Stimulated activated CD4-positive, alpha-beta T cell treated with anti-CD3 and anti-CD28 coated beads, Interleukin-12 subunit alpha, Interleukin-12 subunit beta, amount 100 ng/mL, for 48 hours (primary cell): Measurements from ENCODE around the gene UBE2F.
"Not testable (repeated sequence)": the region's sequence is repeated elsewhere in the genome, so short reads cannot be mapped to it uniquely, and the experiment has no call there.

ENCODE experiments used
- DNase-seq, 3 donors: peaks; one replicate each; pipeline ENCODE4 v3.0.0-alpha.2; 2020; ENCODE audit warnings: low read depth in 2 of 3, low spot score in 1 of 3

UBE2F gene

DNA sequence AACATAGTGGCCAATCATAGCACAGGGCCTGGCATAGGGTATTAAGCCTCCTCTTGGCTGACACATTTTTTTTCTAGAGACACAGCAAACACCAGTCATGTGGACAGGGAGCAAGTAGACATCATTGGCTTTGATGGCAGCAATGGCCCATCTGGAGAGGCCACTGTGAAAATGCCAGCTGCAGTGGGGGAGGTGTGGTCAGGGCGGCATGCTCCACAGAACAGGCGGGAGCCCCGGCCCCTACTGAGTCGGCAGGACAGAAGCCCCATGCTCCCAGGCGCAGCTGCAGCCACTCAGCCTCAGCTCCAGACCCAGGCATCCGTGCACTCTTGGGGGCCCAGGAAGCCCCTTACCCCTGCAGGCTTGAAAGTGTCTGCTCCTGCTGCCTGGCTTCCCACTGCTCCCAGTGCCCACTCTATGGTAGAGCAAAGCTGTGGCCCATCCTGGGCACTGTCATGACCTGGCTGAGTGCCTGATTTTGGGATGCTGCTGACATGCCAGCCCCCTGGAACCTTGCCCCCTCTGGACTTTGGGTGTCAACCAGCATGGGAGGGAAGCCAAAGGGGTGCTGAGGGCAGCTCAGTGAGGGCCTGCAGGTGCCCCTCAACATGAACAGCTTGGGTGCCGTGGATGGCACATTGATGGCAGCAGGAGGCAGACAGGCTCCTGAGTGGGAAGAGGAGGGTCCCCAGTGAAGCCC, 23.3 kb upstream of the UBE2F start:
- no peak for DNase-seq

DNA sequence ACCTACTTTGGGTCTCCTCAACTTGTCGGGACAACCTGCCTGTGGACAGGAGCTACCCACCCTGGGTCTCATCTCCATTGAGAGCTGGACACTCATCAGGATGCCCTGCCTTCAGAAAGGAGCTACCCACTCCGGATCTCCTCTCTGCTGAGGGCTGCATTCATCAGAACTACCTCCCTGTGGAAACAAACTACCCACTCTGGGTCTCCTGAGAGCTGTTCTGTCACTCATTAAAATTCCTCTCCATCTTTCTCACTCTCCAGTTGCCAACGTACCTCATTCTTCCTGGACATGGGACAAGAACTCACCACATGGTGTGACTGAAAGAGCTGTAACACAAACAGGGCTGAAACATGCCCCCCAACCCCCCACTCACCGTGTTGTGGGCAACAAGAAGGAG, 22.5 kb upstream of the UBE2F start:
- DNase-seq, result no peak

GRCh38 chr2:237946423-237946822, 20.4 kb upstream of the UBE2F start:
- no peak for DNase-seq

DNA sequence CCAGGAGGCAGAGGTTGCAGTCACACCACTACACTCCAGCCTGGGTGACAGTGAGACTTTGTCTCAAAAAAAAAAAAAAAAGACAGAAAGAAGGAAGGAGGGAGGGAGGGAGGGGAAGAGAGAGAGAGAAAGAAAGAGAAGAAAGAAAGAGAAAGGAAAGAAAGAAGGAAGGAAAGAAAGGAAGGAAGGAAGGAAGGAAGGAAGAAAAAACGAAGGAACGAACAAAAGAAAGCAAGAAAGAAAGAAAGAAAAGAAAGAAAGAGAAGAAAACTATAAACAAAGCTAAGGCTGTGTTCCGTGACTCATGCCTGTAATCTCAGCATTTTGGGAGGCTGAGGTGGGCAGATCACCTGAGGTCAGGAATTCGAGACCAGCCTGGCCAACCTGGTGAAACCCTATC, 15.5 kb upstream of the UBE2F start:
- not testable (repeated sequence) for DNase-seq

DNA sequence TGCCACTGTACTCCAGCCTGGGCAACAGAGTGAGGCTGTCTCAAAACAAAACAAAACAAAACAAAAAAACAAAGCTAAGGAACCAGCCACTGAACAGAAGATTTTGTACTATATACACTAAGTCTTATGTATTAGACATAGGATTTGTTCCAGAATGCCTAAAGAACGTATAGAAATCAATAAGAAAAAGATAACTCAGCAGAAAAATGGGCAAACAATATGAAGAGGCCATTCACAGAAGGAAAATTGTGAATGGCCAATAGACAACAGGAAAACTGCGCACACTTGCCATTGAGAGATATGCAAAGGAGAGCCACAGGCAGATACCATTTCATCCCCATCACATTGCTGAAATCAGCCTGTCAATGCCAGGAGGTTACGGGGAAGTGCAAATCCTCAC, 14.9 kb upstream of the UBE2F start:
- no peak for DNase-seq

DNA sequence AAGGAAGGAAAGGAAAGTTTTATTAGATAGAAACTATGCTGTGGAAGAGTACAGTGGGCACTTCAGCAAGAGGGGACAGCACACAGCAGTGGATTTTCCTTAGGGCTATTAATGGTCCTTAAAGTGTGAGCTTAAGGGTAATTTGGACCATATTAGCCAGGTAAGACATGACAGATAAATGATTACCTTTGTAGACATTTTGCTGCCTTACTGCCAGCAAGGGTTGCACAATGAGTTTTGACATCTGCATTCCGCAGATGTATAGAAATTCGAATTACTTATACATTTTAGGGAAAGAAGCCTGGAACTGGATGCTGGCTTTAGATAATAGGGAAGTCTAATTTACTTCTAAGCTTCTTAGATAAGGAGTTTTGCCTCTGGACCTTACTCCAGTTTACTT, 14.0 kb upstream of the UBE2F start:
- no peak for DNase-seq

DNA sequence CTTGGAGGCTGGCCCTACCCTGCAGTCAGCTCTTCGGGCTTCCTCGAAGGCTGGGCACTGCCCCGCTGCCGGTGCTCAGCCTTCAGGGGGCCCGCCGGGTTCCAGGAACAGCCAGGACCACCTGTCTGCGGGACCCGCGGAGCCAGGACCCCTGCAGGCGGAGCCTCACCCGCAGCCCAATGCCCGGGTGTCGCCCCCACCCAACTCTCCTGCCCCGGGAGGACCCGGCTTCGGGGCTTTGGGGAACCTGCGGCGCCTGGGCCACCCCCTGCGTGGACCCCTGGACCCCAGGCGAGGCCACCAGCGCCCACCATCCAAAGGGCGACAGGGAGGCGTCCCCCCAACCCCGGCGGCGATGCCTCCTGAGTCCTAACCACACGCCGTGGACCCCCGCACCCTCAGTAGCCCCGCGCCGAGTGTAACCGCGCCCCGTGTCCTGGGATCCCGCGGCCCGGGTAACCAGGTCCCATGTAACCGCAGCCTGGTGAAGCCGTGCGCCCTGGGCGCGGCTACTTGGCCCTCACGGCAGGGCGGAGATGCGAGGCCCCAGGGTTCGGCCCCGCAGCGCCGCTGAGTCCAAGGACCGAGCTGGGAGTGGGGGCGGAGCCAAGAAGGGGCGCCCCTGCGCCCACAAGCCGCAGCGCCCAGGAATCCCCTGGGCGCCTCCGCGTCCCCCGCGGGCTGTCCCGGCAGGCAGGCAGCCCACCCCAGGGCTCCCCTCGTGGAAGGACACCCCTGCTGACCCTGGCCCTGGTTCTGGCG, 11.0 kb upstream of the UBE2F start:
- DNase-seq, result no peak

- no peak for DNase-seq
These were observed 10.4 kb upstream of the UBE2F start for GRCh38 chr2:237956402-237956736.

- DNase-seq, result no peak
These were observed 5.2 kb upstream of the UBE2F start for GRCh38 chr2:237961637-237962036.

- DNase-seq, result no peak
These were observed 4.3 kb upstream of the UBE2F start for GRCh38 chr2:237962432-237963084.

DNA sequence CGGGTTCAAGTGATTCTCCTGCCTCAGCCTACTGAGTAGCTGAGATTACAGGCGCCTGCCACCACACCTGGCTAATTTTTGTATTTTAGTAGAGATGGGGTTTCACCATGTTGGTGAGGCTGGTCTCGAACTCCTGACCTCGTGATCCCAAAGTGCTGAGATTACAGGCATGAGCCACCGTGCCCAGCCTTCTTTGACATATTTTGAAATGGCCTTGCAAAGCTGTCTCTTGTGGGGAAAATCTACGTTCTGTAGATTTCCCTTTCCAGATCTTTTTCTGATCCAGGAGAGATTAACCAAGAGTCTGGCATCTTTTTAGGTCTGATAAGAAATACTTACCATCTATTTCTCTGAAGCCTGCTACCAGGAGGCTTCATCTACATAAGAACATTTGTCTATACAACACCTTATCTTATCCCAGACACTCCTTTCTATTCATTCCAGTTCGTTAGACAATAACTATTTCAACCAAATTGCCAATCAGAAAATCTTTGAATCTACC, 3.3 kb upstream of the UBE2F start:
- not testable (repeated sequence) for DNase-seq

DNA sequence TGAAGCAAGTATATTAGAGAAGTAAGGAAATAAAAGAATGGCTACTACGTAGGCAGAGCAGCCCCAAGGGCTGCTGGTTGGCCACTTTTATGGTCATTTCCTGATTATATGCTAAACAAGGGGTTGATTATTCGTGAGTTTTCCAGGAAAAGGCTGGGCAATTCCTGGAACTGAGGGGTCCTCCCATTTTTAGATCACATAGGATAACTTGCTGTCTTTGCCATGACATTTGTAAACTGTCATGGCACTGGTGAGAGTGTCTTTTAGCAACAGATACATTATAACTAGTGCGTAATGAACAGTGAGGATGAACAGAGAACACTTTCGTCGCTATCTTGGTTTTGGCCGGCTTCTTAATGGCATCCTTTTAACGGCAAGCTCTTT, 2.6 kb upstream of the UBE2F start:
- DNase-seq, result no peak

DNA sequence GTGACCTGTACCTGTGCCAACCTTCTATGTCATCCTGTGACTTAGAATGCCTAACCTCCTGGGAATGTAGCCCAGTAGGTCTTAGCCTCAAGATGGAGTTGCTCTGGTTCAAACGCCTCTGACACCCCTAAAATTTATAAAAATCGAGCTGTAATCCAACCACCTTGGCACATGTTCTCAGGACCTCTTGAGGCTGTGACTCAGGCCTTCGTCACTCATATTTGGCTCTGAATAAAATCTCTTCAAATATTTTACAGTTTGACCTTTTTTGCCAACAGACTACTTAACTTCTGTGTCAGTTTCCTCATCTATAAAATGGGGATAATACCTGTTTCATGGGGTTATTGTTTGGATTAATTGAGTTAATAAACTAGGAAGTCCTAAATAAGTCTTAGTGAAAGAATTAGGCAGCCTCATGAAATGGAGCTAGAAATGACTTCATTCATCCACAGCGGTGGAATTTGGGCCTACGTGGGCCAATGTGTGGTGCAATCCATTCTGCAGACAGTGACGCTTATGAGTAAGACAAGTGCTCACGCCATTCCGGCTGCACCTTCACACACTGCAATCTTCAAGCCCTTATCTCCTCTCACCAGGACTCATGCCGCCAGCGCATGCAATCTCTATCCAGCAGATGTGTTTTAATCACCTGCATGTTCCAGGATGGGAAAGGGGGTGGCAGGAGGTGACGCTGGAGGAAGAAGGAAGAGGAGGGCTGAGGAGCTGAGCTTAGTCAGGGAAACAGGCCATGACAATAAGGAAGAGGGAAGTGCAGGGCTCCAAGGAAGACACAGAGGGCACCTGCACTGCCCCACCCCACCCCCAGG, 2.0 kb upstream of the UBE2F start:
- no peak for DNase-seq

DNA sequence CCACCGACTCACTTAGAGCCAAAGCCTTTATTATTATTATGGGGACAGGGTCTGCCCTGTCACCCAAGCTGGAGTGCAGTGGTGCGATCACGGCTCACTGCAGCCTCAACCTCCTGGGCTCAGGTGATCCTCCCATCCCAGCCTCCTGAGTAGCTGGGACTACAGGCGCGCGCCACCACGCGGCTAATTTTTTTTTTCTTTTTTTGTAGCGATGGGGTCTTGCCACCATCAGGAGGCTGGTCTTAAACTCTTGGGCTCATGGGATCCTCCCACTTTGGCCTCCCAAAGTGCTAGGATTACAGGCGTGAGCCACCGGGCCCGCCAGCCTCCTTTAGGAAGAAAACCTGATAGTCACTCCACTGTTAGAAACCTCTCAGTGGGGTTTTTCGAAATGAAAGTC, 970 bp upstream of the UBE2F start:
- DNase-seq, result not testable (repeated sequence)

- no peak for DNase-seq
These were observed 607 bp upstream of the UBE2F start for GRCh38 chr2:237966250-237966564.

- DNase-seq, result no peak
These were observed 693 bp downstream of the UBE2F start for GRCh38 chr2:237967463-237967951.

DNA sequence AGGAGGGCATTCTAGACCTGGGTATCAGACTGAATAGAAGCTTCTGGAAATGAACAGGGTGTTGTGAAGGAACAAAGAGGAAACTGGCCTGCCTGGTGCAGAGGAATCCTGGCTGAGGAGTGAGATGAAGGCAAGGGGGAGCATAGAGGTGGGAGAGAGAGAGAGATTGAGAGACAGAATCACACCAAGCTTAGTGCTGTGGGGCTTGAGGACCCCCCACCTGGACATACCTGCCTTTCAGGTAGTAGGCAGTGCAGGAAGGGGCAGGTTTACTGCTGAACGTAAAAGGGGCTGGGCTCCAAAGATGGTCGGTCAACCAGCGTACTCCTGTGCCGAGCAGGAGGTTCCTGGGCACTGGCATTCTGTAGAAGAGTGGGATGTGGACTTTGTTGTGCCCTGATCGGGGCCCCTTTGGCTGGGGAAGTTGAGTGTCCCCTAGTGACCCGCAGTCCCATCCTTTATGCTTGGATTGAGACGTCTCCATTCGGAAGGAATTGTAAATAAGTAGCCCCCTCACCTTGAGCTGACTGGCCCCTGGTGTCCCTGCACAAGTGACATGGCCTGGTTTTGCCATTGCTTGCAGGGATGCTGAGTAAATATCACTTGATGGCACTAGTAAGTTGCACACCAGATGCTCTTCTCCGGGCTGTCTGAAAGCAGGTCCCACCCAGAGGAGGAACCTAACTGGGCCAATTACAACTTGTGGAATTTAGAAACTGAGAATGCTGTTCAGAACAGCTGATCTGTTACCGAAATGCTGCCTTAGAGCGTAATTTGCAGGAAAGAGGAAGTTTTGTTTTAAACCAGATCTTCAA, 1.4 kb downstream of the UBE2F start:
- DNase-seq, result peak; percentile 20 to 30 (median 27)

GRCh38 chr2:237971661-237972060, 4.8 kb downstream of the UBE2F start:
- no peak for DNase-seq

DNA sequence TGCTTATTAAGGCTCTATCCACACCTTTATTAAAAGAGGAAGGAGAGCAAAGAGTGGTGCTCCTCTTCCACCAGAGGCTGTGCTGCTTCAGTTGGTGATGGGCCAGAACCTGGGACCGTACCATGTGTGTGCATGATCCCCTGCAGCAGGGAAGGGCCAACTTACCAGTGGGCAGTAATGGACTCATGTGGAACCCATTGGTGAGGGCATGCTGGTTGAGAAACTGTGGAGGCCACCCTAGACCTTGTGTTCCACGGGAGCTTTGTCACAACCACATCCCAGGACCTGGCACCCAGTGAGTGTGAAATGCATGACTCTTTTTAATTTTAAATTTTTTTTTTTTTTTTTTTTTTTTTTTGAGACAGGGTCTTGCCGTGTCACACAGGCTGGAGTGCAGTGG, 5.4 kb downstream of the UBE2F start:
- no peak for DNase-seq

DNA sequence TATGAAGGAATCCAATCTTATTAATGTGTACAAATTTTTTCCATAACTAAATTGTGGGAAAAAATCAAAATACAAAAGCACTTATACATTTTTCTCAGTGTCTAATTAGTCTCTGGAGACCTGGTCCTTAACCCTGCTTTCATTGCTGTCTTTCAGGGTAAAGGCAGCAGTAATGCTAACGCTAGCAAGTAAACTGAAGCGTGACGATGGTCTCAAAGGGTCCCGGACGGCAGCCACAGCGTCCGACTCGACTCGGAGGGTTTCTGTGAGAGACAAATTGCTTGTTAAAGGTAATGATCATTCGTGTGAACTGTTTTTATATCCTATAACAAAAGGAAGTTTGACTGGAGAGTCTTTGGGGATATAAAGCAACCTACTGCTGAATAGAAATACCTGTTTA, 6.1 kb downstream of the UBE2F start:
- no peak for DNase-seq

DNA sequence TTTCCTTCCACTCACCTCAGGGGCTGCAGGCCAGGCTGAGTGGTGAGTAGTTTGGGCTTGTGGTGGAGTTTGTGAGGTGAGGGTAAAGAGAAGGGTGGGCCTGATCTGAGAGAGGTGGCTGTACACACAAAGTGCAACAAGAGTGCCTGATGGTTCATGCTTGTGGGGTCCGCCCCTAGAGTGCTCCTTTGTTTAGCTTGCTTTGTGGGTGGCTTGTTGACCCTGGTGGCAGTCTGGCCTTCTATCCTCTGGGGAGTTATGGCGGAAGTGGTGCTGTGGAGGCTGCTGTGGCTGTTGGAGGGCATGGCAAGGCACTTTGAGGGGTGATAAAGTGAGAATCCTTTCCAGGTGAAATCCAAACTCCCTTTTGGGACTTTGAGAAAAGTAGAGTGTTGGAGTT, 10.6 kb downstream of the UBE2F start:
- DNase-seq, result no peak
